Dermis microvascular lymphatic vessel endothelial cell (primary cell): ENCODE measurements around the gene IFI27L2. TPM values are rescaled to one million over a fixed set of nuclear protein-coding genes. Genes with fewer than 3 reads are reported as not detected.

Experiments
- DNase-seq, 2 donors: peaks; one replicate each; pipeline versions ENCODE4 v3.0.0 to v3.0.0-alpha.2; 2010; ENCODE audit warnings: low read depth in 2 of 2
- total RNA-seq: library from RNA; depleted of rRNA; stranded (reverse); fragments of >200 nt; gene quantifications from 2 replicates; pipeline ENCODE4 v1.2.1, GENCODE V29; 2014

Gene IFI27L2
- total RNA-seq, 1 donor from 2014 or later = 8.9 TPM

DNA sequence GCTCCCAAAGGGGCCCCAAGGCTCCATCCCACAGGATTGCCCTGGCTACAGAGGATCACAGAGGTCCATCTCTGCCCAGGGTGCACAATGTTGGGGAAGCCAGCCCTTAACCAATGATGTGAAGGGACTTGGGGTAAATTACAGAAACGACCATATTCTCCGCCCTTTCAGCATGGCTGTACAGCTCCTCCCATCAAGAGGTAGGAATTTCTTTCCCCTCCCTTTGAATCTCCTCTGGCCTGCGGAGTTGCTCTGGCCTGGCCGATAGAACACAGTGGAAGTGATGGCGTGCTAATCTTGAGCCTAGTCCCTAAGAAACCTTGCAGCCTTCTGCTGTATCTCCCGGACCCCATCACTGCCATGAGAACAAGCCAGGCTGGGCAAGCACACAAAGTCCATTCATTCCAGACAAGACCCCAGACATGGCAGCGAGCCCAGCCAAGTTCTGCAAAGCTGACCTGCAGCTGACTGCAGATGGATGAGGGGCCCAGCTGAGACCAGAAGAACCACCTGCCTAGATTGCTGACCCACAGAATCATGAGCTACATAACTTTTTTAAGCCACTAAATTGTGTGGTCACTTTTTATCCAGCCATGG, 25.8 kb downstream of the IFI27L2 start:
- no peak for DNase-seq

DNA sequence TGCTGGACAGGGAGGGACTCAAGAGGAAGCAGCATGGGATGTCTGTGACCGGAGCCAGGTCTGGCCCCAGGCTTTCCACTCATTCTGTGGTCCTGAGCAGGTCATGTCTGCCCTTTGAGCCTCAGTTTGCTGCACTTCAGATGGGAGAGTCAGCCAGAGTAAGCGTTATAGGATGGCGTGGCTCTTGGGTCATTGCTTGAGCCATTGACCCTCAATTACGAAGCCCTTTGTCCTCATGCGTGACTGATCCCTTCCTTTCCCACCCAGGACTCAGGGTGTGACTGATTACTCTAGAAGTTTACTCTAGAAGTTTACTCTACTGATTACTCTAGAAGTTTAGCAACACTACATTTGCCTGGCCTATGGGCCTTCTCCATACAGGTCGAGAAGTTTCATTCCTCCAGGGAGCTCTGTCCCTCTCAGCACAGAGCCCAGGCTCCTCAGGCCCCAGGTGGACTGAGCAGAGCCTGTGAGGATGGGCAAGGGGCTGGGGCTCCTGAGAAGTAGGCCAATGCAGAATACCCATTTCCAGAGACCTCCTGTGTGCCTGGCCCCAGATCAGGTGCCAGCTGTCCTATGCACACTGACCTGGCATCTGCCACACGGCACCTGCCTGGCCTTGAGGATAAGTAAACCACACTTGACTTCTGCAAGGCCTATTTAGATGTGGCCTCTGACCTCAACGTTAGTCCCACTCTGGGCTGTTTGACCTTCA, 26.5 kb downstream of the IFI27L2 start:
- no peak for DNase-seq

DNA sequence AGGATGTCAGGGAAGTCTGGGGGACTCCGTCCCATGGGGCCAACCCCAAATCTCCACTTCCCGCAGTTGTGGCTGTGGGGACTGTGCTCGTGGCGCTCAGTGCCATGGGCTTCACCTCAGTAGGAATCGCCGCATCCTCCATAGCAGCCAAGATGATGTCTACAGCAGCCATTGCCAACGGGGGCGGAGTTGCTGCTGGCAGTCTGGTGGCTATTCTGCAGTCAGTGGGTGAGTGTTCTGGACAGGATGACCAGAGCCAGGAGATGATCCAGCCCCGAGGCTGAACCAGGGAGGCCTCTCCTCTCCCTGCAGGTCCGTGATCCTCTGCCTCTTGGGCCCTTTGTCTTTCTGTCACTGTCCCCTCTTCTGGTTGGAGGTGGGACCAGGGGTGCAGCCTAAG, 27.7 kb downstream of the IFI27L2 start:
- DNase-seq = no peak

DNA sequence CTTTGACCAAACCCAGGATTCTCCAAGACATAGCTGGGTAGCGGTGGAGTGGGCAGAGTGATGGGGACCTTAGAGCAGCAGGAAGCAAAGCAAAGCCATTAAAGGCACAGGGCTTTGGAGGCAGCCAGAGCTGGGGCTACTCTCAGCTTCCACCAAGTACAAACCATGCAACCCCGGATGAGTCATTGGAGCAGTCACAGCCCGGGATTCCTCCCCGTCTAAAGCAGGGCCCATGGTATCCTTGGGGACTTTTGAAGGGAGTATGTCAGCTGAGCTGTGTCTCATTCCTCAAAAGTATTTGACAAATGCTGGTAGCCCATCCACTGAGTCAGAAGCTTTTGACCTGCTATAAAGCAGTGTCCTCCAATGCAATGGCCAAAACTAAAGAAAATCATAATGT, 28.6 kb downstream of the IFI27L2 start:
- DNase-seq = no peak

DNA sequence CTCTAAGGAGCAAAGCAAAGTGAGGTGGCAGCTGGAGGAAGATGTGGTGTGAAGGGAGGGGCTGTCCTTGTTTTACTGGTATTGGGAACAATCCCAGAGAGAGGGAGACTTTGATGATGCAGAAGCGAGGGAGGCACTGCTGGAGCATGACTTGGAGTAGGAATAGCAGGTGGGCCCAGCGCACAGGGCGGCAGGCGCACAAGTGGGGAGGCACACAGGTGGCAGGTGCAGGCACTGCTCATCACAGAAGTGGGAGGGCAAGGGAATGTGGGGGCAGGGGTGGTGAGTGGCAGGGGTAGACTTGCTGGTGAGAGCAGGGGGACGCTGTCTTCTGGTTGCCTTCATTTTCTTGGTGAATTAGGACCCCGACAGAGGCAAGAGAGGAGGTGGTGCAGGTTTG, 30.4 kb downstream of the IFI27L2 start:
- DNase-seq = no peak

DNA sequence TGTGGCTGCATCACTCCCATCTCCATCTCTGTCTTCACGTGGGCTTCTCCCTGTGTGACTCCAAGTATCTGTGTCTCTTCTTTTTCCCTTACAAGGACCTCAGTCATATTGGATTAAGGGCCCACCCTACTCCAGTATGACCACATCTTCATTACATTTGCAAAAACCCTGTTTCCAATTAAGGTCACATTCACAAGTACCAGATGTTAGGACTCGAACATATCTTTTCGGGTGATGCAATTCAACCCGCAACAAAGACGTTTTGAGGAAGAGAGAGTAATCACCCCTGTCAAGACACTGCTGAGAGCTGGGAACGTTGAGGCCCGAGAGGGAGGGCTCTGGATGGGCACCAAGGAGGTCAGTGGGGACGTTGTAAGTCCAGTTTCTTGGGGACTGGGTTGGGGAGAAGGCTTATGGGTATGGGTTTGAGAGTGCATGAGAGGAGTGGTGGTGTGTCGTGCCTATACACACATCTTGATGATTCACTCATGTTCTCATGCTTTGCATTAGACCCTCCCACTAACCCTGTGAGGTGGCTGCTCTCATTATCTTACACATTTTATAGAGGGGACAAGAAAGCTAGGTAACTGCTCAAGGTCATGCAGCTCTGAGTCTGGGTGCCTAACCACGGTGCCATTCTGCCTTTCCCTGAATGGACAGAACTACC, 30.9 kb downstream of the IFI27L2 start:
- no peak for DNase-seq

DNA sequence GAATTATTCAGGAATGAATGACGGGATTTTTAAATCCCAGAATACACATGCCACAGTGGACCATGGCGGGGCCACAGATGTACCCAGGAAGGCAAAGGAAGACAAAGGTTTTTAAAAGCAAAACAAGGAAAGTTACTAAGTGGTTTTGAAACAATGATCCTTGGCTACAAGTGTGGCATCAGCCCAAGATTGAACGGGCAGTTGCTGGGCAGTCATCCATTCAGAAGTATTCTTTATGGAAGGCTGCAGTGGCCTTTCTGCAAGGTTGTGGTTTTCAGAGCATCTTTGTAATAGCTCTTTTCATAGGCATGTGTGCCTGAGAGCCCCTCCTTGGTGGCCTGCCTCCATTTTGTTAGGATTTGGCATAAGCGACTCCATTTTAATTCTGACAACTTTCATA, 32.3 kb downstream of the IFI27L2 start:
- no peak for DNase-seq

DNA sequence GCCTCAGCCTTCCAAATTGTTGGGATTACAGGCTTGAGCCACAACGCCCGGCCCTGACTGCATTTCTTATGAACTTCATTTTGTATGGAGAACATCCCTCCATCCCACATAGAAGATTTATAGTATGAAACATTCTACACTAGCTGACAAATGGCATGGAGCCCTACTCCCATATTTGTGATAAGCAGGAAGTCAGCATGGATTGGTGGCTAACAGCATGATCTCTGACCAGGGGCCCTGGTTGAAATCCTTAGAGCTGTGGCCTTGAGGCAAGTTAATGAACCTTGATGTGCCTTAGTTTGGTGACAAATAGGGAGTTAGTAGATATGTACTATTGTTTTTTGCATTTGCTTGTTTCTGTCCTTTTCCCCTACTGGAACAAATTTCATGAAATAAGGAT, 36.0 kb downstream of the IFI27L2 start:
- no peak for DNase-seq

DNA sequence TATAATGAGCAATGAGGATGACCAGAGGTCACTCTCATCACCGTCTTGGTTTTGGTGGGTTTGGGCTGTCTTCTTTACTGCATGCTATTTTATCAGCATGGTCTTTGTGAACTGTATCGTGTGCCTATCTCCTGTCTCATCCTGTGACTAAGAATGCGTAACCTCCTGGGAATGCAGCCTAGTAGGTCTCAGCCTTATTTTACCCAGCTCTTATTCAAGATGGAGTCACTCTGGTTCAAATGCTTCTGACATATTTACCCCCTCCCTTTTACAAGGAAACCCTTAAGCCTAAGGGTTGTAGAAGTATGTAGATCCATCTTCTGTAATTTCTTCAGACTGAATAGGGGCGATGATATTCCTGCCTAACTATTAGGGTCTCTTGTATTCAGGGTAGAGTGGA, 39.9 kb downstream of the IFI27L2 start:
- no peak for DNase-seq

DNA sequence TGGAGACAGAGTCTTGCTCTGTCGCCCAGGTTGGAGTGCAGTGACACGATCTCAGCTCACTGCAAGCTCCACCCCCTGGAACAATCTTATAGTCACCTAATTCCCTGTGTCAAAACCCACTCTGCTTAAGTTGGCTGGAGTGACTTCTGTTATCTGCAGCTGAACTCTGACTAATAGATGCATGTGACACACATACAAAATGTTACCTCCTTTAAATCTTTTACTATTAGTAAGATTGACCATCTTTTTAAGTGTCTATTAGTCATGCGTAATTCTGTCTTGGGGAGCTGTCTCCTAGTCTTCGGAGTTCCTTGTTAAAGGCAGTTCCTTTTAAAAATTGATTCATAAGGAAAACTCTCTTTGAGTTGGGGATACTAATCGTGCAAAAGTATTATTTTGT, 40.9 kb downstream of the IFI27L2 start:
- no peak for DNase-seq

DNA sequence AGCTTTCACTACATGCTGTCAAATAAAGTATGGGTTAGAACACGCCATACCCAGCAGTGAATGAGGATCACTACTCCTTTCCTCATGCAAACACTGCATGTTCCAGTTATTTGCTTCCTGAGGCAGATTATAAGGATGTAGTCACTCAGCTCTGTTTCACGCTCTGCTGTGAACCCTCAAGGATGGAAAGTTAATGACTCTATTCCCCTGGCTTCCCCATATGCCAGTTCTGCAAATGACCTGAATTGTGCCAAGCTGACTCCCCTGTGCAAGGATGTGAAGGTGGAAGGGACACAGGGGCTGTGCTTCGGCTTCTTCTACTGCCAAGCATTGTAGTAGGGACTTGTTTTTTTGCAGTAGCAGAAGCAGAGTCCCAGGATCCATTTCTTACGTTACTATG, 41.5 kb downstream of the IFI27L2 start:
- no peak for DNase-seq

DNA sequence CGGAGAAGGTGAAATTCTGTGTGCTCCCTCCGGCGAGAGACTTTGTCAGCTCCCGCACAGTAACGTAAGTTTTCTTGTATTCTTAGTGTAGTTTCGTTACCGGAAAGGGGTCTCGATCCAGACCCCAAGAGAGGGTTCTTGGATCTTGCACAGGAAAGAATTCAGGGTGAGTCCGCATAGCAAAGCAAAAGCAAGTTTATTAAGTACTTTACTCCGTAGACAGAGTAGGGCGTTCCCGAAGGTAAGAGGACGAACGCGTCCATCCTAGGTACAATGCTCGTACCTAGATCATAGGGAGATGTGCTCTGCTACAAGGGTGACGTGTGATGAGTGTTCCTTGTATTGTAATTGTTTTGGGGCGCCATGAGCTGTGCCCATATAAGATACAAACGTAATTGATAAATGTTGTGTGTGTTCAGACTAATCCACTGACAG, 48.0 kb downstream of the IFI27L2 start:
- DNase-seq = no peak

DNA sequence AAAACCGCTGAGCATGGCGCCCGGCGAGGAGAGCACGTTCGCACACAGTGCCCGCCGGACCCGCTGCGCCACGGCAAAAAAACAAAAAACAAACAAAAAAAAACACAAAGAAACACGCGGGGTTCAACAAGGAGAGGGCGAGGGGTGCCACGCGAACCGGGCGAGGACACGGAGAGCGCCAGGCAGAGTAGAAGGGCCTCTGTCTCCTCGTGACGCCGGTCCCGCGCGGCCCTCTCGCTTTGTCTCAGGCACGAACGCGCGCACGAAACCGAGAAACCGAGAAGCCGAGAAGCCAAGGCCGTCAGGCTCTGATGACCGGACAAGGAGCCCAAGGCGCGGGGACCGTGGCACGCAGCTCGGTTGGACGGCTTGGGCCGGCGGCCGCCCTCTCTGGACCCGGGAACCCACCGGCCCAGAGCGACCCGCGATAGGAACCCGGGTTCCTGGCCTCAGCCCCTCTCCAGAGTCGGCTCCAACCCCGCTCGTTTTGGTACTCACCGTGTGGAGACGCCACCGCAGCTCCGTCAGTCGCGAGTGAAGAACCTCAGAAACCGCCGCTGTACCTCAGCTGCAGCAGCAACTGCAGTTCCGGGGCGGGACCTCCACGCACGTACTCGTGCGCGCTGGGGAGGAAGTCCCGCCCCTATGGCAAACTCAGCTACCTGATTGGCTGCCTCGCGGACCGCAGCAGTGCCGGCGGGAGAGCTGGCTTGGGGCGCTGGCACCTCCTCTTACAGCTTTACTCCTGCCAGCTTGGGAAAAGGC, 48.6 kb downstream of the IFI27L2 start, which contains the start of the genes DDX24 and IFI27L1:
Gene DDX24, minus strand, starts transcription at position 582 of the 765 bp plus-strand sequence. CDS start 1,460 bp downstream, outside the sequence.
Gene IFI27L1, plus strand, starts transcription at position 690 of the 765 bp plus-strand sequence. CDS start 15,628 bp downstream, outside the sequence.
- peak; percentile 86 to 93 for DNase-seq

DNA sequence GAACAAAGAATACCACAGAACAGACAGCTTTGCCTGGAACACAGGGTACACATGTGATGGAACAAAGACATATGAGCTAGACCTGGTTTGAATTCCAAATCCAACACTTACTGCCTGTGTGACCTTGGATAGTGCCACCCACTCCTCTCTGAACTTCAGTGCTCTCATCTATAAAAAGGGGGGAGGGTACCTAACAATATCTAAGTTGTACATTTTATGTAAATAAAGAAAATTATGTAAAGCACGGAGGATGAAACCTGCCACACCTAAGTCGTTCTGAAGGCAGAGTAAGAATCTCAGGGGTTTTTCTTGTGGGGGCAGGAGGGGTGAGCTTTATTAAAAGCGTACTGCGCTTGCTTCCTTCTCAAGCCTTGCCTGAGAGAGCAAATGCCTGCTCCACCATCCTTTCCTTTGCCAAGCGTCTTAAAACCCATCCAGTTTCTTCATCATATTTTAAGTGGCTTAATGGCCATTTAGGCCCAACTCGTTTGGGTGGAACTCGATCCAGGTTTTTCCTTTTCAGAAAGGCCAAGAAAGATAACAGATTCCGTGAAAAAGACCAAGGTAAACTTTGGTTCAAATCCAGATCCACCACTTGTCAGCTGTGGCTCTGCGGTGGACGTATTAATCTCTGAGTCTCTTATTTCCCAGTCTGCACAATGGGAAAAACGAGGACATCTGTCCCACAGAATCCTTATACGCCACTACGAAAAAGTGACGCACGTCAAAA, 49.3 kb downstream of the IFI27L2 start:
- DNase-seq = peak; percentile 21 to 64

DNA sequence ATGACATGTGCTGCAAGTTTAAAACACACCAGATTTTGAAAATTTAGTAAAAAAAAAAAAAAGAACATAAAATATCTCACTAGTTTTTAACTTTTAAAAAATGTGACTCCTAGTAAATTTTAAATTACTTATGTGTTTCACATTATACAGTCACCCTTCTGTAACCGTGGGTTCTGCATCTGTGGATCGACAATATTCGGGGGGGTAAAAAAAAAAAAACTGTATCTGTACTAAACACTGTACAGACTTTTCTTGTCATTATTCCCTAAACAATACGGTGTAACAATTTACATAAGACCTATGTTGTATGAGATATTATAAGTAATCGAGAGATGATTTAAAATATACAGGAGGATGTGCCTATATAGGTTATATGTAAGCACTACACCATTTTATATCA, 51.6 kb downstream of the IFI27L2 start:
- DNase-seq = no peak

Other genes starting within 250 kb of the IFI27L2 start
- not detected in 2 replicates for gene FAM181A, start 202.3 kb downstream of the IFI27L2 start, total RNA-seq
- gene ASB2, start 153.0 kb downstream of the IFI27L2 start, total RNA-seq = not detected in 2 replicates
- gene CCDC197, start 132.3 kb downstream of the IFI27L2 start, total RNA-seq = not detected in 2 replicates
- gene OTUB2, start 103.3 kb downstream of the IFI27L2 start, total RNA-seq = 0.64 and 0.89 TPM in 2 replicates
- 63.3 and 90.8 TPM in 2 replicates for gene DDX24, start 48.4 kb downstream of the IFI27L2 start, total RNA-seq
- 7.2 and 13.0 TPM in 2 replicates for gene IFI27L1, start 48.3 kb downstream of the IFI27L2 start, total RNA-seq
- gene IFI27, start 18.9 kb downstream of the IFI27L2 start, total RNA-seq = 54.5 and 62.0 TPM in 2 replicates
- gene PPP4R4, start 44.7 kb upstream of the IFI27L2 start, total RNA-seq = not detected in 2 replicates
- not detected in 2 replicates for gene SERPINA10, start 163.7 kb upstream of the IFI27L2 start, total RNA-seq
- gene SERPINA6, start 193.7 kb upstream of the IFI27L2 start, total RNA-seq = not detected in 2 replicates
- gene SERPINA2, start 237.1 kb upstream of the IFI27L2 start, total RNA-seq = not detected in 2 replicates